IgD-negative memory B cell (primary cell): Measurements from ENCODE around the gene PITRM1. TPM values are rescaled to one million over a fixed set of nuclear protein-coding genes. Genes with fewer than 3 reads are reported as not detected.

Experiments
- H3K27ac Mint-ChIP-seq, 3 donors: one replicate each; pipeline ENCODE4 v1.8.0; 2020 to 2022; ENCODE audit warnings: mild to moderate bottlenecking in 3 of 3, mixed read lengths in 3 of 3, moderate library complexity in 1 of 3
- H3K27me3 Mint-ChIP-seq: one replicate; pipeline ENCODE4 v1.8.0; 2021; ENCODE audit warnings: mixed read lengths
- H3K36me3 Mint-ChIP-seq: one replicate; pipeline ENCODE4 v1.8.0; 2020; ENCODE audit warnings: mild to moderate bottlenecking, mixed read lengths
- H3K4me1 Mint-ChIP-seq, 3 donors: one replicate each; pipeline ENCODE4 v1.8.0; 2020 to 2022; ENCODE audit warnings: mixed read lengths in 3 of 3, mild to moderate bottlenecking in 1 of 3
- H3K4me3 Mint-ChIP-seq, 4 donors: one replicate each; pipeline ENCODE4 v1.8.0; 2020 to 2022; ENCODE audit warnings: mild to moderate bottlenecking in 4 of 4, mixed read lengths in 4 of 4, moderate library complexity in 3 of 4
- H3K9me3 Mint-ChIP-seq, 3 donors: one replicate each; pipeline ENCODE4 v1.8.0; 2020 to 2021; ENCODE audit warnings: mixed read lengths in 3 of 3, mild to moderate bottlenecking in 1 of 3
- polyA plus RNA-seq: library from polyadenylated mRNA; unstranded; fragments of 300-500 nt; fragmentation: Illumina TruSeq; gene quantifications from one replicate; pipeline ENCODE4 v1.2.3, GENCODE V29; 2021

The PITRM1 gene
- polyA plus RNA-seq, 1 donor from 2014 or later = 37.2 TPM

GRCh38 chr10:3166496-3167290 lies 5.9 kb downstream of the PITRM1 start:
- H3K36me3 Mint-ChIP-seq = peaks cover 9% of the 10 kb centered on the region
- no peak overlapping the region for H3K4me3 Mint-ChIP-seq
- H3K4me1 Mint-ChIP-seq = peaks cover 0 to 4% (median 1%) of the 10 kb centered on the region in 3 donors
- no peaks in the 10 kb centered on the region for H3K9me3 Mint-ChIP-seq
- H3K27me3 Mint-ChIP-seq = no peaks in the 10 kb centered on the region
- H3K27ac Mint-ChIP-seq = no peak overlapping the region

- no peak overlapping the region for H3K4me3 Mint-ChIP-seq
- H3K9me3 Mint-ChIP-seq = no peaks in the 10 kb centered on the region
- H3K36me3 Mint-ChIP-seq = peaks cover 12% of the 10 kb centered on the region
- peaks cover 0 to 4% (median 1%) of the 10 kb centered on the region in 3 donors for H3K4me1 Mint-ChIP-seq
- no peak overlapping the region for H3K27ac Mint-ChIP-seq
- no peaks in the 10 kb centered on the region for H3K27me3 Mint-ChIP-seq
These were observed 7.4 kb downstream of the PITRM1 start for GRCh38 chr10:3165196-3165595.

- no peak overlapping the region for H3K4me3 Mint-ChIP-seq
- peaks cover 9% of the 10 kb centered on the region for H3K36me3 Mint-ChIP-seq
- no peaks in the 10 kb centered on the region for H3K9me3 Mint-ChIP-seq
- no peak overlapping the region for H3K27ac Mint-ChIP-seq
- H3K27me3 Mint-ChIP-seq = no peaks in the 10 kb centered on the region
- peaks cover 0 to 4% (median 1%) of the 10 kb centered on the region in 3 donors for H3K4me1 Mint-ChIP-seq
These were observed 8.7 kb downstream of the PITRM1 start for GRCh38 chr10:3163879-3164278.

GRCh38 chr10:3162533-3162932 lies 10.0 kb downstream of the PITRM1 start:
- H3K27me3 Mint-ChIP-seq = no peaks in the 10 kb centered on the region
- H3K9me3 Mint-ChIP-seq = no peaks in the 10 kb centered on the region
- no peak overlapping the region for H3K4me3 Mint-ChIP-seq
- no peak overlapping the region for H3K27ac Mint-ChIP-seq
- H3K4me1 Mint-ChIP-seq = peaks cover 0 to 4% (median 3%) of the 10 kb centered on the region in 3 donors
- peaks cover 8% of the 10 kb centered on the region for H3K36me3 Mint-ChIP-seq

- H3K9me3 Mint-ChIP-seq = no peaks in the 10 kb centered on the region
- peaks cover 17% of the 10 kb centered on the region for H3K36me3 Mint-ChIP-seq
- H3K27ac Mint-ChIP-seq = no peak overlapping the region
- H3K4me3 Mint-ChIP-seq = no peak overlapping the region
- H3K27me3 Mint-ChIP-seq = no peaks in the 10 kb centered on the region
- peaks cover 0 to 3% (median 0%) of the 10 kb centered on the region in 3 donors for H3K4me1 Mint-ChIP-seq
These were observed 13.4 kb downstream of the PITRM1 start for GRCh38 chr10:3159152-3159551.

GRCh38 chr10:3154666-3155065 lies 17.9 kb downstream of the PITRM1 start:
- H3K9me3 Mint-ChIP-seq = no peaks in the 10 kb centered on the region
- peaks cover 0 to 1% (median 0%) of the 10 kb centered on the region in 3 donors for H3K4me1 Mint-ChIP-seq
- H3K27ac Mint-ChIP-seq = no peak overlapping the region
- no peaks in the 10 kb centered on the region for H3K27me3 Mint-ChIP-seq
- no peak overlapping the region for H3K4me3 Mint-ChIP-seq
- H3K36me3 Mint-ChIP-seq = peaks cover 15% of the 10 kb centered on the region

- Mint-ChIP-seq H3K9me3 (no peaks in the 10 kb centered on the region), H3K27ac (no peak overlapping the region), H3K36me3 (peaks cover 17% of the 10 kb centered on the region), H3K27me3 (no peaks in the 10 kb centered on the region), H3K4me3 (no peak overlapping the region), H3K4me1 (peaks cover 0 to under 1% (median 0%) of the 10 kb centered on the region in 3 donors)
These were observed 20.0 kb downstream of the PITRM1 start for GRCh38 chr10:3152566-3152935.

GRCh38 chr10:3151889-3152565 lies 20.6 kb downstream of the PITRM1 start:
- no peak overlapping the region for H3K27ac Mint-ChIP-seq
- H3K4me1 Mint-ChIP-seq = no peaks in the 10 kb centered on the region
- no peaks in the 10 kb centered on the region for H3K9me3 Mint-ChIP-seq
- peaks cover 17% of the 10 kb centered on the region for H3K36me3 Mint-ChIP-seq
- H3K27me3 Mint-ChIP-seq = no peaks in the 10 kb centered on the region
- no peak overlapping the region for H3K4me3 Mint-ChIP-seq

- H3K27ac Mint-ChIP-seq = no peak overlapping the region
- H3K9me3 Mint-ChIP-seq = no peaks in the 10 kb centered on the region
- H3K4me1 Mint-ChIP-seq = no peaks in the 10 kb centered on the region
- peaks cover 19% of the 10 kb centered on the region for H3K36me3 Mint-ChIP-seq
- H3K4me3 Mint-ChIP-seq = no peak overlapping the region
- H3K27me3 Mint-ChIP-seq = no peaks in the 10 kb centered on the region
These were observed 21.6 kb downstream of the PITRM1 start for GRCh38 chr10:3150961-3151360.

GRCh38 chr10:3150366-3150765 lies 22.2 kb downstream of the PITRM1 start:
- no peak overlapping the region for H3K27ac Mint-ChIP-seq
- no peak overlapping the region for H3K4me3 Mint-ChIP-seq
- no peaks in the 10 kb centered on the region for H3K4me1 Mint-ChIP-seq
- H3K9me3 Mint-ChIP-seq = no peaks in the 10 kb centered on the region
- H3K27me3 Mint-ChIP-seq = no peaks in the 10 kb centered on the region
- H3K36me3 Mint-ChIP-seq = peaks cover 18% of the 10 kb centered on the region

- H3K27me3 Mint-ChIP-seq = no peaks in the 10 kb centered on the region
- no peaks in the 10 kb centered on the region for H3K4me1 Mint-ChIP-seq
- no peaks in the 10 kb centered on the region for H3K9me3 Mint-ChIP-seq
- H3K27ac Mint-ChIP-seq = no peak overlapping the region
- peaks cover 15% of the 10 kb centered on the region for H3K36me3 Mint-ChIP-seq
- no peak overlapping the region for H3K4me3 Mint-ChIP-seq
These were observed 22.7 kb downstream of the PITRM1 start for GRCh38 chr10:3149918-3150317.

GRCh38 chr10:3148994-3149393 lies 23.6 kb downstream of the PITRM1 start:
- Mint-ChIP-seq H3K36me3 (peaks cover 11% of the 10 kb centered on the region), H3K27ac (no peak overlapping the region), H3K27me3 (no peaks in the 10 kb centered on the region), H3K4me1 (no peaks in the 10 kb centered on the region), H3K9me3 (no peaks in the 10 kb centered on the region), H3K4me3 (no peak overlapping the region)

- no peaks in the 10 kb centered on the region for H3K27me3 Mint-ChIP-seq
- H3K4me3 Mint-ChIP-seq = no peak overlapping the region
- H3K27ac Mint-ChIP-seq = no peak overlapping the region
- peaks cover 9% of the 10 kb centered on the region for H3K36me3 Mint-ChIP-seq
- H3K4me1 Mint-ChIP-seq = no peaks in the 10 kb centered on the region
- H3K9me3 Mint-ChIP-seq = no peaks in the 10 kb centered on the region
These were observed 24.5 kb downstream of the PITRM1 start for GRCh38 chr10:3148041-3148440.

GRCh38 chr10:3147117-3147820 lies 25.3 kb downstream of the PITRM1 start:
- Mint-ChIP-seq H3K4me1 (no peaks in the 10 kb centered on the region), H3K27ac (no peak overlapping the region), H3K9me3 (no peaks in the 10 kb centered on the region), H3K27me3 (no peaks in the 10 kb centered on the region), H3K4me3 (no peak overlapping the region), H3K36me3 (peaks cover 9% of the 10 kb centered on the region)

- H3K27me3 Mint-ChIP-seq = no peaks in the 10 kb centered on the region
- no peaks in the 10 kb centered on the region for H3K9me3 Mint-ChIP-seq
- H3K4me1 Mint-ChIP-seq = no peaks in the 10 kb centered on the region
- H3K4me3 Mint-ChIP-seq = no peak overlapping the region
- H3K36me3 Mint-ChIP-seq = peaks cover 11% of the 10 kb centered on the region
- no peak overlapping the region for H3K27ac Mint-ChIP-seq
These were observed 26.3 kb downstream of the PITRM1 start for GRCh38 chr10:3146289-3146688.
